Activated naive CD8-positive, alpha-beta T cell treated with anti-CD3 and anti-CD28 coated beads, Interleukin-2, amount 50 U/mL, for 16 hours (primary cell): ENCODE measurements around the gene CDCA4.

Source experiments
- DNase-seq: peaks from one replicate; pipeline ENCODE4 v3.0.0-alpha.2; 2020; ENCODE audit warnings: low read depth, low spot score

Gene CDCA4

GRCh38 chr14:105014631-105015030 is 6.3 kb downstream of the CDCA4 start:
- no peak for DNase-seq

- DNase-seq, result no peak
Measured at GRCh38 chr14:105014032-105014431, 6.9 kb downstream of the CDCA4 start.

GRCh38 chr14:105013150-105013785 is 7.6 kb downstream of the CDCA4 start:
- no peak for DNase-seq

GRCh38 chr14:105012171-105012985 is 8.5 kb downstream of the CDCA4 start:
- DNase-seq, result no peak

- DNase-seq, result no peak
Measured at GRCh38 chr14:105011312-105011990, 9.4 kb downstream of the CDCA4 start.

GRCh38 chr14:105010891-105011291 is 10.0 kb downstream of the CDCA4 start:
- no peak for DNase-seq

GRCh38 chr14:105010106-105010505 is 10.8 kb downstream of the CDCA4 start:
- no peak for DNase-seq

GRCh38 chr14:105007593-105008264 is 13.2 kb downstream of the CDCA4 start:
- no peak for DNase-seq

- no peak for DNase-seq
Measured at GRCh38 chr14:105006831-105007592, 13.9 kb downstream of the CDCA4 start.

GRCh38 chr14:105005929-105006830 is 14.7 kb downstream of the CDCA4 start:
- DNase-seq, result no peak

- no peak for DNase-seq
Measured at GRCh38 chr14:105005329-105005928, 15.5 kb downstream of the CDCA4 start.

GRCh38 chr14:104999361-104999760 is 21.5 kb downstream of the CDCA4 start:
- DNase-seq, result no peak

- DNase-seq, result no peak
Measured at GRCh38 chr14:104998801-104999200, 22.1 kb downstream of the CDCA4 start.

- no peak for DNase-seq
Measured at GRCh38 chr14:104996483-104996882, 24.4 kb downstream of the CDCA4 start.

- DNase-seq, result no peak
Measured at GRCh38 chr14:104996032-104996431, 24.9 kb downstream of the CDCA4 start.

GRCh38 chr14:104994978-104995377 is 25.9 kb downstream of the CDCA4 start:
- DNase-seq, result no peak

GRCh38 chr14:104993808-104994591 is 26.9 kb downstream of the CDCA4 start:
- DNase-seq, result no peak

- DNase-seq, result no peak
Measured at GRCh38 chr14:104993306-104993705, 27.6 kb downstream of the CDCA4 start.

GRCh38 chr14:104992501-104992900 is 28.4 kb downstream of the CDCA4 start:
- no peak for DNase-seq
